HG03439 (cell line): Measurements from ENCODE around the gene CPED1.

Experiments used
- ATAC-seq: cut with Tn5 transposase; IDR thresholded peaks from one replicate; pipeline ENCODE4 v1.9.1; 2021; ENCODE audit warnings: mild to moderate bottlenecking, moderate library complexity; ENCODE audit not compliant: unreplicated experiment

CPED1 gene

GRCh38 chr7:120988591-120989256 is at the start of gene CPED1:
Gene CPED1, plus strand, starts transcription at chr7:120988711. Its CDS starts 911 bp downstream, at chr7:120989622.
- peak; percentile 50 for ATAC-seq

DNA sequence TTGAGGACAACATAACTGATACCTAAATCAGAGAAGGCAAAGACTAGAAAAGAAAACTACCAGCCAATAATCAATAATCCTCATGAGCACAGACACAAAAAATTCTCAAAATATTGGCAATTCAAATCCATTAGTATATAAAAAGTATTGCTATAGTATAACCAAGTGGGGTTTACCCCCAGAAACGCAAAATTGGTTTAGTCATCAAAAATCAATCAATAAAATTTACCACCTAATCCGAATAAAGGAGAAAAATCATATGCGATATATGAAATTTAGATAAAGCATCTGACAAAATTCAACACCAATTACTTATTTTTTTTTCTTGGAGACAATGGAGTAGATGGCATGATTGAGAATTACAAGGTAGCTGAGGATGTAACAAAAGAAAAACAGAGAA is 49.2 kb upstream of the CPED1 start:
- ATAC-seq, result no peak

DNA sequence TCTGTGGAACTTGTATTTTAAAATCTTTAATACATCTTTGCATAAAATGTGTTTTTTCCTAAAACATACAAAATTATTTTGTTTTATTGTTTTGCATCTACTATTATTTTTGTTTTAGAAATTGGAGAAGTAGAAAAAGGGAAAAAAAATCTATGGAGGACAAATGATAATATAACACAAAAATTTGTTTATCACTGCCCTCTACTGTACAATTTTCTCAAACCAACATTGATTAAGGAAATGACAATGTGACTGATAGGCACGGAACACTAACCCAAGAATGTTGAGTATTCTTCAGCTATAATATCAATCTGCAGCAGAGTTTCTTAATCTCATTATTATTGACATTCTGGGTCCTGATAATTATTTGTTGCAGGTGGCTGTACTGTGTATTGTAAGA is 47.4 kb upstream of the CPED1 start:
- ATAC-seq, result peak; percentile 53

- ATAC-seq, result no peak
These were observed 46.7 kb upstream of the CPED1 start for GRCh38 chr7:120941856-120942255.

DNA sequence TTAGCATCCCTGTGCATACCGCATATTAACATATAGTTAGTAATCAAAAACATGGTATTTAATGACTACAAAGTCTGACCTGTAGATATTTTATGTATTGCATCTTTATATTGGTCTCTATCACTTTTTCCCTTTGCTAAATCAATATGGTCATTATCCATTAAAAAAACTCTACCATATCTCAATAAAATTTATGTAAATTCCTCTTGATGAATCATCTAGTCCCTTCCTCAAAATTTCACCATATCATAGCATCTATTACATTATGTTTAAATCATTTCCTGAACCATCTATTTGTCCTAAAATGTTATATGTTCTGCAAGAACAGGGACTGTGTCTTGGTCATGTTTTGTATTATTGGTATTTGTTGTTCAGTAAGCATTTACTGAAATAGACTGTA is 45.6 kb upstream of the CPED1 start:
- no peak for ATAC-seq

DNA sequence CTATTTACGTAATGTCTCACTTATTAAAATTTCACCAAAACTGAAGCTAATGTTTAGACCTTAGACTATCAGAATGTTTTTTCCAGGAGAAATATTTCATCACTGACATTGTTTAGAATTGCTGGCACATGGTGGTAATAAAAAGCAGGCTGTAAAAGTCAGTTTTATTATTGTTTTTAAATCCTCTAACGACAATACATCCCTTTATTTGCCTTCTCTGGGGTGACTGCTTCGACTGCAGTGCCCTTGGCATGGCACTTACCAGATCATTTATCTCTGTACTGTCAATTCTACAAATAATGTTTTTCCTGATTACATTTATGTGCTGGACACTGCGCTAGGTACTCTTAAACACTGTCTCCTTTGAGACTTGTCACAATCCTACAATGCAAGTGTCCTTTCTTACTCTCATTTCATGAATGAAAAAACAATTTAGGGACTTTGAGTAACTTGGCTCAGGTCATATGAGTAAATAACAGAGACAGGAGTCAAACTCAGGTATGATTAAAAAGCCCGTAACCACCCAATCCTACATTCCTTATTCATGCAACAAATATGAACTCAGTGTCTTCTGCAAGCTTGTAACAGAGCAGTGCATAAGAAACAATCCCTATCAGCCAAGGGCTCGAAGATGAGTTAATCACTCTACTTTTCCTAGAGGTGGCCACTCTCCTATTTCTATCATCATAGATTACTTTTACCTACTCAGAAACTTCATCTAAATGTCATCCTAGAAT is 43.5 kb upstream of the CPED1 start:
- ATAC-seq, result no peak

DNA sequence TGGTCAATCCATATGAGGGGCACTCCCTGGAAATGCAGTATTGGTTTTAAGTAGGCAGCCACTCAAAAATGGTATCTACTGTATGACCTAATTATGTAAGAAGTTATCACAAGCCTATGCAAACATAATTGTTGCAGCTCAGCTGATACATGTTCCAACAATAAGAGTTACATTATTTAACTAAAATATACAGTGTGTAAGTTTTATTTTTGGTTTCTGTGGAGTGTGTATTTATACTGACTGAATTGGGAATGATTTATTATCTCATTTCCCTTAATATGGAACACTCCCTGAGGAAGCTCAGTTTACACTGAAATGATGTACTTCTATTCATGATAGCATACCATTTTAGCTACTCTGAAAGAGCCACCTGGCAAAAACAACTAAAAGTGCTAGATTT is 40.5 kb upstream of the CPED1 start:
- ATAC-seq, result no peak

DNA sequence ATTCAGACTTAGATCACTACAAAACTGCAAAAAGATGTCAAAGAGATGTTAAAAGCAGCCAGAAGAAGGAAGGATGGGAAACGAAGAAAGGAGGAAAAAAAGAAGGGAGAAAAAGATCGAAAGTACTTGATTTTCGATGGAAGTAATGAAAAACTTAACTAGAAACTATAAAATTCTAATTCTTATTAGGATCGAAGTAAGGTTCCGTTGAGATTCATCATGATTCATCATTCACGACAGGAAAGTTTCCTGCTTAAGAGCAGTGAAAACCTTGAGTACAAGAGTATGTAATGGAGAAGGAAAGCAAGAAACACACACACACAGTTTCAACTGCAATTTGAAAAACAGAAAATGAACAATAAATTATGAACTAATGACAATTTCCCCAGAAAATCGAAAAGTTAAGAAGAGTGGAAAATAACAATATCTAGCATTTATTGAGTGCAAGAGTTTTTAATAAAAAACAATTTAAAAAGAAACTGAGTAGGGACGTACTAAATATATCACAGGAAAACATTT is 39.1 kb upstream of the CPED1 start:
- no peak for ATAC-seq

DNA sequence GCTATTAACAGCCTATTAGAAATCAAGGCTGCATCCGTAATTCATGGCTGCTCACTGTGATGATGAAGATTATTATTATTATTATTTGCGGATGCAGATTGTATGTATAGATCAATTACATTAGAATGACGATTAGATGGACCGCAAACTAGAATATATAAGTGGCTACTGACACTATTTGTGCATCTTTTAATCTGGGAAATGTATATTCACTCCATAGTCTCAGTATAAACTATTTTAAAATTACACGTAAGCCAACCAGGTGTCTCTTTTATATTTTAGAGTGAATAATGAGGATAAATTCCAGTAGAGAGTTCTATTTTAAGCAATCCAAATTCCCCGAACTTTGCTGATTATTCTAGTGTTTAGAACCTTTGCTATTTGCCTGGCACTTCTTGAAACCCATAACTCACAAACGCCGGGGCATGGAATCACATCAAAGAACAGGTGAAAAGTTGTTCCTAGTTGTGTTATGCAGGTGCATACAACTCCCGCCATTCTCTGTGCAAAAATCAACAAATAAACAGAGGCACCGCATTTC is 38.4 kb upstream of the CPED1 start:
- ATAC-seq, result no peak

GRCh38 chr7:120950539-120951308 is 37.8 kb upstream of the CPED1 start, which contains the start of gene ING3:
Gene ING3, plus strand, starts transcription at chr7:120950777. Its CDS starts 120 bp downstream, at chr7:120950897.
- peak; percentile 97 for ATAC-seq

- ATAC-seq, result no peak
These were observed 37.2 kb upstream of the CPED1 start for GRCh38 chr7:120951309-120951699.

DNA sequence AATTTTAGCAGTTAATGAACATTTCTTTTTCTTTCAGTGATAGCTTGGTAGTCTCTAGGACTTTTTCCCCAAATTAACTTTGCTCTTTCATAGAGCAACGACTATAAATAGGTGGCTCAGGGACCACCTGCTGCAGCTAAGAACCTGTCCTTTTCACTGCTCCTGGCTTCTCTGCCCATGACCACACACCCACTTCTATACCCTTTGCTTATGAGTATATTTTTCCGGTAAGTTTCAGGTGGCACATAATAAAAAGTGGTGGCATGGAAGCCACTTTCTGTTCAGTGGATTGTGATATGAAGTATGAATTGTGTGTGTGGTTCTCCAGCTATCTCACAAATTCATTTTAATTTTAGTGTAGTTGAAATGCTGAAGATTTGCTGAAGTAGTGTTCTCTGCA is 36.7 kb upstream of the CPED1 start:
- no peak for ATAC-seq

- no peak for ATAC-seq
These were observed 32.8 kb upstream of the CPED1 start for GRCh38 chr7:120955577-120956149.

DNA sequence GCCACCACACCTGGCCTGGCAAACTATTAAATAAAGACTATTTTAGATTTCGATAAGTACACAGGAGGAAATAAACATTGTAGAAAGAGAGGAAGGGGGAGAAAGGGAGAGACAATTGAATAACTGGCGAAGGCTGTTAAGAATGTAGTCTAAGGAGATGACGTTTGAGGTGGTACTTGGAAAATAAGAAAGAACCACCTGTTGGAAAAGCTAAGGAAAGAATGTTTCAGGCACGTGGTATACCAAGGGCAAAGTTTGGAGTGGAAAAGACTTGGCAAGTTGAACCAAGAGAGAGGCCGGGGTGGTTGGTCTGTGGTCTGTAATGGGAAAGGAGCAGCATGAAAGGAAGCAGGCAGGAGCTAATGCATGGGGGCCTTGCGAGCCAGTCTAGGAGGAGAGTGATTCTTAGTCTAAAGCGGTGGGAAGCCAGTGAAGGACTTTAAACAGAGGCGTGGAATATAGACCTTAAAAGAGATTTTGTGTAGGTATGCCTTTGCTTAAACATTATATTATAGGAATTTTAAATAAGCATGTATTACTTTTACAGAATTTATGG is 28.5 kb upstream of the CPED1 start:
- ATAC-seq, result no peak

GRCh38 chr7:120960714-120961113 is 27.8 kb upstream of the CPED1 start:
- ATAC-seq, result no peak

DNA sequence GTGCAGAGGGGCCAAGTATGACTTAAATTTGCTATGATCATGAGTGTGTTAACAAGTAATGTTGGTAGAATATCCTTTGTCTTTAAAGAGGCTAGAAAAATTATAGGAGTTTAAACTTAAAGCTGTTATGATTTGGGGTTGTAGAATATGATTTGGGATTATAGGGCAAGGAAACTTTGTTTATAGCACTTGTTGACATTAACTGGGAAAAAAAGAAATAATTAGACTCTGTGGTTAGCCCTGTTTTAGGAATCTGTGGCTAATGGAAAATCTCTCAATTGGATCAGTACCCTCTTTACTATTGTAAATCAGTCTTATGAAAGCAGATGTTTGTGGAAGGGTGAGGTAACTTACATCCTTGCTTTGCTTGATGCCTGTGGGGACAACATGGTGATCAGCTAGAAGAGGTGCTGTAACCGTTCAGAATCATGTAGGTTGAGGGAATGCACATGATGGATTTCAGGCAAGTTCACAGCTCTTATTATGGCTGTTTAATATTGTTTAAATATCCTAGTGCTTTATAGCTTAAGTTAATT is 26.8 kb upstream of the CPED1 start:
- ATAC-seq, result no peak

- ATAC-seq, result no peak
These were observed 24.4 kb upstream of the CPED1 start for GRCh38 chr7:120964088-120964487.

GRCh38 chr7:120966961-120967360 is 21.6 kb upstream of the CPED1 start:
- ATAC-seq, result no peak

DNA sequence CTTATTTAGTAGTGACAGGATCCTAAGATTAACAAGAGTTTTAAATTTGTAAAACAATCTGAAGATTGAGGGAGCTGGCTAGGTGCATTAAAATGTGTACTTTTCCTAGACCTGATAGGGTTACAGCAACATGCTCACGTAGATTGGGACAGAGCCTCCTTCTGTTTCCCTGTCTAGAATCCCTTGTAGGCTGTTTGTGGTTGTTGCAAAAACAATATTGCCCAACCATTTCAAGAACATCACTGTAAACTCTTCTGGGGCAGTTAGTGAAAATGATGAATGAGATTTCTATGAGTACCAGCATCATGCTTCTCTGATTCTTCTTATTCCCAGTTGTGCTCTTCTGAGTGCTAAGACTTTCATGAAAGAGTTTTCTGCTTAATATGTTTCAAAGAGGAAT is 14.7 kb upstream of the CPED1 start:
- no peak for ATAC-seq

GRCh38 chr7:120979765-120980499 is 8.6 kb upstream of the CPED1 start:
- no peak for ATAC-seq
